Karpas-422 (cell line): ENCODE results near the gene PTER. TPM values are rescaled to one million over a fixed set of nuclear protein-coding genes. Genes with fewer than 3 reads are reported as not detected.

Experiments used
- DNase-seq: peaks from one replicate; pipeline ENCODE4 v3.0.0-alpha.2; 2015
- H2AFZ ChIP-seq: fragments of 200-600 bp; sonication (generic); 2 replicates; pipeline ENCODE4 v1.6.1; 2014; ENCODE audit warnings: antibody characterized with exemption, low read length, mixed read lengths
- H3K27ac ChIP-seq: fragments of 200-600 bp; sonication (generic); 2 replicates; pipeline ENCODE4 v1.5.1; 2014; ENCODE audit warnings: mild to moderate bottlenecking, low read length, moderate library complexity
- H3K27me3 ChIP-seq: fragments of 200-600 bp; sonication (generic); 2 replicates; pipeline ENCODE4 v1.6.1; 2014; ENCODE audit warnings: low read length, mixed read lengths
- H3K36me3 ChIP-seq: fragments of 200-600 bp; sonication (generic); 2 replicates; pipeline ENCODE4 v1.6.1; 2014; ENCODE audit warnings: low read length, mixed read lengths; ENCODE audit not compliant: insufficient read depth
- H3K4me1 ChIP-seq: fragments of 200-600 bp; sonication (generic); 2 replicates; pipeline ENCODE4 v1.6.1; 2014; ENCODE audit warnings: mild to moderate bottlenecking, low read length, mixed read lengths
- H3K4me2 ChIP-seq: fragments of 200-600 bp; sonication (generic); 2 replicates; pipeline ENCODE4 v1.6.1; 2014; ENCODE audit warnings: low read length, low read depth, mild to moderate bottlenecking; ENCODE audit not compliant: poor library complexity, severe bottlenecking
- H3K4me3 ChIP-seq: fragments of 200-600 bp; sonication (generic); 2 replicates; pipeline ENCODE4 v1.5.1; 2014; ENCODE audit warnings: mild to moderate bottlenecking, antibody characterized with exemption, low read length, mixed read lengths
- H3K79me2 ChIP-seq: fragments of 200-600 bp; sonication (generic); 2 replicates; pipeline ENCODE4 v1.6.1; 2014; ENCODE audit warnings: mild to moderate bottlenecking, low read length, mixed read lengths
- H3K9ac ChIP-seq: fragments of 200-600 bp; sonication (generic); 2 replicates; pipeline ENCODE4 v1.6.0; 2014; ENCODE audit warnings: low read length
- H3K9me2 ChIP-seq: fragments of 200-600 bp; sonication (generic), shearing (Covaris generic); replicated peaks from 2 replicates; pipeline ENCODE4 v1.6.0; 2014; ENCODE audit warnings: mild to moderate bottlenecking, low read length, moderate library complexity; ENCODE audit not compliant: insufficient read depth
- H3K9me3 ChIP-seq: fragments of 300-700, 200-600 bp; sonication (generic); 2 replicates; pipeline ENCODE4 v1.6.1; 2014; ENCODE audit warnings: low read length, mixed read lengths
- H4K20me1 ChIP-seq: fragments of 200-600 bp; sonication (generic); 2 replicates; pipeline ENCODE4 v1.6.1; 2014; ENCODE audit warnings: mild to moderate bottlenecking, antibody characterized with exemption, low read length, low read depth; ENCODE audit not compliant: insufficient read depth
- total RNA-seq: library from RNA; depleted of rRNA; stranded (reverse); fragments of >200 nt; shearing (Covaris generic); gene quantifications from 2 replicates; pipeline ENCODE4 v1.2.3, GENCODE V29; 2014; ENCODE audit warnings: low replicate concordance

The PTER gene
- total RNA-seq, 1 experiment from 2014 or later = 40.1 TPM

GRCh38 chr10:16536155-16536554 lies 99.3 kb downstream of the PTER start:
- Histone ChIP-seq H3K9me3 (no peaks in the 10 kb centered on the region), H3K27me3 (no peaks in the 10 kb centered on the region), H3K4me2 (no peak overlapping the region), H3K9me2 (no peaks in the 10 kb centered on the region), H3K4me3 (no peak overlapping the region), H3K36me3 (no peaks in the 10 kb centered on the region), H3K9ac (no peak overlapping the region), H3K79me2 (no peaks in the 10 kb centered on the region), H3K27ac (no peak overlapping the region), H4K20me1 (no peaks in the 10 kb centered on the region), H2AFZ (no peak overlapping the region), H3K4me1 (no peaks in the 10 kb centered on the region)
- DNase-seq = no peak

GRCh38 chr10:16544099-16544498 lies 107.3 kb downstream of the PTER start:
- no peak overlapping the region for H2AFZ ChIP-seq
- H4K20me1 ChIP-seq = no peaks in the 10 kb centered on the region
- no peaks in the 10 kb centered on the region for H3K79me2 ChIP-seq
- no peak overlapping the region for H3K27ac ChIP-seq
- no peaks in the 10 kb centered on the region for H3K9me3 ChIP-seq
- no peaks in the 10 kb centered on the region for H3K36me3 ChIP-seq
- no peak for DNase-seq
- no peak overlapping the region for H3K4me2 ChIP-seq
- no peaks in the 10 kb centered on the region for H3K4me1 ChIP-seq
- H3K27me3 ChIP-seq = no peaks in the 10 kb centered on the region
- H3K9me2 ChIP-seq = no peaks in the 10 kb centered on the region
- no peak overlapping the region for H3K4me3 ChIP-seq
- no peak overlapping the region for H3K9ac ChIP-seq

DNA sequence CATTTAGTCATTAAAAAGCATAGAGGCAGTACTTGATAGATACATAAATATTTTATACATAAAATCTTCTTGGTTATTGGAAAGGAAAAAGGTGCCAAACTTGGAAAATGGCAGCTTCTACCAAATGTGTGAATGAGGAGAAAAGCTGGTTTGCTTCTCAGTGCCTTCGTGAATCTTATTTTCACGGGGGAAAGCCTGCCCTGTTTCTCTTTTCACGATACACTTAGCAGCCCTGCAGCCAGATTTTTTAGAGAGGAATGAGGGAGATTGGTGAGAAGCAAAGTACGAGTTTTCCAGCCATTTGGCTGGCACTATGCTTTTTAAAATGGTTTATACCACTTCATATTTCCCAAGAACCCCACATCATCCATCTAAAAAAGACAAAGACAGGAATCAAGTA lies 107.8 kb downstream of the PTER start:
- H3K4me2 ChIP-seq = no peak overlapping the region
- no peaks in the 10 kb centered on the region for H3K79me2 ChIP-seq
- H3K27ac ChIP-seq = no peak overlapping the region
- no peak overlapping the region for H3K4me3 ChIP-seq
- no peaks in the 10 kb centered on the region for H3K27me3 ChIP-seq
- H3K9me3 ChIP-seq = no peaks in the 10 kb centered on the region
- no peaks in the 10 kb centered on the region for H4K20me1 ChIP-seq
- no peaks in the 10 kb centered on the region for H3K9me2 ChIP-seq
- no peaks in the 10 kb centered on the region for H3K4me1 ChIP-seq
- H2AFZ ChIP-seq = no peak overlapping the region
- no peak overlapping the region for H3K9ac ChIP-seq
- H3K36me3 ChIP-seq = no peaks in the 10 kb centered on the region
- no peak for DNase-seq

GRCh38 chr10:16545116-16545736 lies 108.4 kb downstream of the PTER start:
- no peak overlapping the region for H3K9ac ChIP-seq
- H3K79me2 ChIP-seq = no peaks in the 10 kb centered on the region
- peak; percentile 68 for DNase-seq
- H3K4me1 ChIP-seq = no peaks in the 10 kb centered on the region
- H2AFZ ChIP-seq = no peak overlapping the region
- no peaks in the 10 kb centered on the region for H3K36me3 ChIP-seq
- no peak overlapping the region for H3K4me3 ChIP-seq
- H3K27ac ChIP-seq = no peak overlapping the region
- H3K9me3 ChIP-seq = no peaks in the 10 kb centered on the region
- H3K4me2 ChIP-seq = no peak overlapping the region
- H4K20me1 ChIP-seq = no peaks in the 10 kb centered on the region
- H3K9me2 ChIP-seq = no peaks in the 10 kb centered on the region
- no peaks in the 10 kb centered on the region for H3K27me3 ChIP-seq

DNA sequence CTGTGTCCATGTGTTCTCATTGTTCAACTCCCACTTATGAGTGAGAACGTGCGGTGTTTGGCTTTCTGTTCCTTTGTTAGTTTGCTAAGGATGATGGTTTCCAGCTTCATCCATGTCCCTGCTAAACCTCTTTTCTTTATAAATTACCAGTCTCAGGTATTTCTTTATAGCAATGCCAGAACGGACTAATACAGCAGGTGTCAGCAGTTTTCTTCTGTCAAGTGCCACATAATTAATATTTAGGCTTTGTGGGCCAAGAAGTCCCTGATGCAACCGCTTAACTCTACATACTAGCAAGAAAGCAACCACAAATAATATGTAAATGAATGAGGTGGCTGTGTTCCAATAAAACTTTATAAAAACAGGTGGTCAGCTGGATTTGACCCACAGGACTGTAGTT lies 111.2 kb downstream of the PTER start:
- H3K27me3 ChIP-seq = no peaks in the 10 kb centered on the region
- no peaks in the 10 kb centered on the region for H3K4me1 ChIP-seq
- no peak overlapping the region for H2AFZ ChIP-seq
- H3K9ac ChIP-seq = no peak overlapping the region
- no peaks in the 10 kb centered on the region for H3K9me3 ChIP-seq
- H3K9me2 ChIP-seq = no peaks in the 10 kb centered on the region
- H3K36me3 ChIP-seq = no peaks in the 10 kb centered on the region
- no peaks in the 10 kb centered on the region for H3K79me2 ChIP-seq
- H4K20me1 ChIP-seq = no peaks in the 10 kb centered on the region
- H3K4me3 ChIP-seq = no peak overlapping the region
- H3K4me2 ChIP-seq = no peak overlapping the region
- H3K27ac ChIP-seq = no peak overlapping the region
- no peak for DNase-seq

DNA sequence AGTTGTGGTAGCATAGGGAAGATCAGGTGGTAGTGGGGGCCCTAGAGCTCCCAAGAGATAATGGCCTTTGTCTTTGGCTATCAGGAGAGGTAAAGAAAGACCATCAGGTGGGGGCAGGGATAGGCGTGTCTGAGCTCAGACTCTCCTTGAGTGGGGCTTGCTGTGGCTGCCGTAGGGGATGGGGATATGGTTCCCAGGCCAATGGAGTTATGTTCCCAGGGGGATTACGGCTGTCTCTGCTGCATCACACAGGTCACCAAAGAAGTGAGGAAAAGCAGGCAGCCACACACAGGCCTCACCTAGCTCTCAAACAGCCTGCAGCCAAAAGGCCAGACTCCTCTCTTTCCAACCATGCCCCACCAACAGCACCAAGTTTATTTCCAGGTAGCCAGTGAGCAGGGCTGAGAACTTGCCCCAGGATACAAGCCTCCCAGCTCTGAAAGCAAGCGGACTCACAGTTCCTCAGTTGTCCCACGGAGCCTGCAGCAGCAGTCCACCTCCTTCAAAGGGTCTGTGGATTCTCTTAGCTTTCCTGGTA lies 122.5 kb downstream of the PTER start:
- no peak for DNase-seq
- Histone ChIP-seq H3K4me3 (no peak overlapping the region), H3K4me2 (no peak overlapping the region), H3K9me2 (no peaks in the 10 kb centered on the region), H3K27me3 (no peaks in the 10 kb centered on the region), H4K20me1 (no peaks in the 10 kb centered on the region), H2AFZ (no peak overlapping the region), H3K27ac (no peak overlapping the region), H3K9ac (no peak overlapping the region), H3K36me3 (no peaks in the 10 kb centered on the region), H3K9me3 (no peaks in the 10 kb centered on the region), H3K79me2 (no peaks in the 10 kb centered on the region), H3K4me1 (no peaks in the 10 kb centered on the region)

DNA sequence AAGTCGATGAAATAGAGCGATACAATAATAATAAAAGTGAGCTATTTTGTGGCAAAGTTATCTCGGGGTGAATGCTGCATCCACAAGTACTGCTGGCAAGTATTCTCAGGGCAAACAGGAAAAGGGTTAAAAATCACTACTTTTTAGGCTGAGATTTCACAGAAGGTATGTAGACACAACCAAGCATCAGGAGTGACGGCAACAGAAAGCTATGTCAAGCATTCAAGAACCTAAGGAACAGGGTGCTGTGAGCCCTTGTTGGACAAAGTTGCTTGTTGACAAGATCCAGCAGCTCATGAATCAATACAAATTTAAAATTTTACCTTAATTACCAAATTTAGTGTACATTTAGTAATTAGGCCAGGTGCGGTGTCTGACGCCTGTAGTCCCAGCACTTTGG lies 126.1 kb downstream of the PTER start:
- Histone ChIP-seq H3K9ac (no peak overlapping the region), H3K4me3 (no peak overlapping the region), H3K9me3 (no peaks in the 10 kb centered on the region), H3K4me1 (no peaks in the 10 kb centered on the region), H3K9me2 (no peaks in the 10 kb centered on the region), H4K20me1 (no peaks in the 10 kb centered on the region), H2AFZ (no peak overlapping the region), H3K36me3 (no peaks in the 10 kb centered on the region), H3K27ac (no peak overlapping the region), H3K4me2 (no peak overlapping the region), H3K79me2 (no peaks in the 10 kb centered on the region), H3K27me3 (no peaks in the 10 kb centered on the region)
- DNase-seq = no peak
